Astrocyte of the spinal cord (primary cell): ENCODE data around the gene PLXDC2.

Source experiments
- DNase-seq: peaks from one replicate; pipeline ENCODE4 v3.0.0; 2011; ENCODE audit warnings: low read depth, low spot score
- H3K4me3 ChIP-seq: 2 replicates; pipeline ENCODE4 v1.5.1; 2011; ENCODE audit warnings: low read depth, mild to moderate bottlenecking, low read length, moderate library complexity
- CTCF ChIP-seq: IDR thresholded peaks from 2 replicates; pipeline ENCODE4 v1.5.1; 2012; ENCODE audit warnings: low read depth, mild to moderate bottlenecking, low read length, inconsistent platforms
- in situ Hi-C: cut with HindIII; loops from 2 replicates; pipeline ENCODE4 v1.10.0; 2017; ENCODE audit warnings: low sequenced_read_pairs

Gene PLXDC2

GRCh38 chr10:20115894-20116293 lies 299.7 kb downstream of the PLXDC2 start:
- DNase-seq: no peak
- no peak for TF ChIP-seq CTCF
- in situ Hi-C loops: no loop called here
- no peak overlapping the region for H3K4me3 ChIP-seq

- no peak for DNase-seq
- no peak for TF ChIP-seq CTCF
- no peak overlapping the region for H3K4me3 ChIP-seq
- in situ Hi-C loops: no loop called here
These were observed 301.2 kb downstream of the PLXDC2 start for GRCh38 chr10:20117471-20117870.

GRCh38 chr10:20118119-20118518 lies 301.9 kb downstream of the PLXDC2 start:
- H3K4me3 ChIP-seq: no peak overlapping the region
- no peak for DNase-seq
- in situ Hi-C loops: no loop called here
- no peak for TF ChIP-seq CTCF

- DNase-seq: no peak
- no peak for TF ChIP-seq CTCF
- no peak overlapping the region for H3K4me3 ChIP-seq
- in situ Hi-C loops: no loop called here
These were observed 312.6 kb downstream of the PLXDC2 start for GRCh38 chr10:20128811-20129210.

- DNase-seq: no peak
- H3K4me3 ChIP-seq: no peak overlapping the region
- TF ChIP-seq CTCF: no peak
- in situ Hi-C loops: no loop called here
These were observed 316.6 kb downstream of the PLXDC2 start for GRCh38 chr10:20132816-20133215.

- H3K4me3 ChIP-seq: no peak overlapping the region
- TF ChIP-seq CTCF: no peak
- no peak for DNase-seq
- in situ Hi-C loops: no loop called here
These were observed 317.5 kb downstream of the PLXDC2 start for GRCh38 chr10:20133669-20134189.

- H3K4me3 ChIP-seq: no peak overlapping the region
- DNase-seq: no peak
- TF ChIP-seq CTCF: no peak
- in situ Hi-C loops: no loop called here
These were observed 326.1 kb downstream of the PLXDC2 start for GRCh38 chr10:20142311-20142710.
